GM23248 (cell line): Measurements from ENCODE around the gene CNKSR3.

Experiments used
- EZH2 ChIP-seq: fragments of 200-600 bp; sonication (generic); IDR thresholded peaks from 2 replicates; pipeline ENCODE4 v1.6.1; 2018; ENCODE audit warnings: antibody characterized with exemption, mild to moderate bottlenecking; ENCODE audit not compliant: insufficient read depth, poor library complexity, severe bottlenecking
- EZH2phosphoT487 ChIP-seq: fragments of 200-600 bp; sonication (generic); IDR thresholded peaks from 2 replicates; pipeline ENCODE4 v1.6.1; 2018; ENCODE audit warnings: antibody characterized with exemption, moderate library complexity, mild to moderate bottlenecking, low read depth; ENCODE audit not compliant: insufficient read depth

- TF ChIP-seq EZH2 (no peak), EZH2phosphoT487 (no peak)
These were observed 115.2 kb downstream of the CNKSR3 start for GRCh38 chr6:154395316-154395715.
